Epithelial cell of proximal tubule (primary cell): Measurements from ENCODE around the gene DCTN3. TPM values are rescaled to one million over a fixed set of nuclear protein-coding genes. Genes with fewer than 3 reads are reported as not detected.

Experiments used
- DNase-seq: peaks from one replicate; pipeline ENCODE4 v3.0.0-alpha.2; 2011; ENCODE audit warnings: low read depth
- H3K4me3 ChIP-seq: 2 replicates; pipeline ENCODE4 v1.5.1; 2011; ENCODE audit warnings: low read depth, mild to moderate bottlenecking, low read length
- total RNA-seq: library from RNA; depleted of rRNA; stranded (reverse); fragments of >200 nt; gene quantifications from 2 replicates; pipeline ENCODE4 v1.2.3, GENCODE V29; 2015
- TF ChIP-seq, protein P1 (sequence below): conservative IDR thresholded peaks from 2 replicates; pipeline ENCODE4 v1.5.1; 2012; ENCODE audit warnings: low read depth, mild to moderate bottlenecking, low read length

The DCTN3 gene
- total RNA-seq, 1 donor from 2014 or later, result 90.6 TPM

DNA sequence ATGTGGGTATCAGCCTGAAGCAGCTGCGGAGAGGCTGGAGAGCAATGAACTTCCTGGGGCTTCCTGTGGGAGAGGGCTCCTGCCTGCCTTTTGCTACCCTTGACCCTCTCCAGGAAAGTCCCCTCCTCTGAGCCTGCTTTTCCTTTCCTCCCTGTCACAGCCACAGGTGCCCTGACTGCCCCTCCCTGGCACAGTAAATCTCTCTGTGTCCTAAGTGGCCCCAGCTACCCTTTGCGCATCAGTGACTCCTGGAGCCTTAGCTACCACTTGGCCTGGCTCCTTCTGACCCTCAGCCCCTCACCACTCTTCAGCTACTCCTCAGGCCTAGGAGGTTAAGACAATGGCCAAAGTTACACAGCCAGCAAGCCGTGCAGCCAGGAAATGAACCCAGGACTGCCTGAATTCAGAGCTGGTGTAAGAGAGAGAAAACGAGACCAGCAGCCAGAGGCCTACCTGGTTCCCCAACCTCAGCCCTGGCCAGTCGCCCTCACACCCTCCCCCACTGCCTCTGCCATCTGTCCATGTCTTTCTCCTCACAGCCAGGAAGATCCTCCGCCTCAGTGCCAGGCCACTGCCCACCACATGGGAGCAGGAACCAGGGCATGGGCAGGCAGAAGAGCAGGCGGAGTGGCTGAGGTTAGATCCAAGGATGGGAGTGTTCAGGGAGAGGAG, 49.4 kb downstream of the DCTN3 start:
- DNase-seq, result no peak
- TF ChIP-seq, protein P1, sequence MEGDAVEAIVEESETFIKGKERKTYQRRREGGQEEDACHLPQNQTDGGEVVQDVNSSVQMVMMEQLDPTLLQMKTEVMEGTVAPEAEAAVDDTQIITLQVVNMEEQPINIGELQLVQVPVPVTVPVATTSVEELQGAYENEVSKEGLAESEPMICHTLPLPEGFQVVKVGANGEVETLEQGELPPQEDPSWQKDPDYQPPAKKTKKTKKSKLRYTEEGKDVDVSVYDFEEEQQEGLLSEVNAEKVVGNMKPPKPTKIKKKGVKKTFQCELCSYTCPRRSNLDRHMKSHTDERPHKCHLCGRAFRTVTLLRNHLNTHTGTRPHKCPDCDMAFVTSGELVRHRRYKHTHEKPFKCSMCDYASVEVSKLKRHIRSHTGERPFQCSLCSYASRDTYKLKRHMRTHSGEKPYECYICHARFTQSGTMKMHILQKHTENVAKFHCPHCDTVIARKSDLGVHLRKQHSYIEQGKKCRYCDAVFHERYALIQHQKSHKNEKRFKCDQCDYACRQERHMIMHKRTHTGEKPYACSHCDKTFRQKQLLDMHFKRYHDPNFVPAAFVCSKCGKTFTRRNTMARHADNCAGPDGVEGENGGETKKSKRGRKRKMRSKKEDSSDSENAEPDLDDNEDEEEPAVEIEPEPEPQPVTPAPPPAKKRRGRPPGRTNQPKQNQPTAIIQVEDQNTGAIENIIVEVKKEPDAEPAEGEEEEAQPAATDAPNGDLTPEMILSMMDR, result no peak
- no peak overlapping the region for H3K4me3 ChIP-seq

DNA sequence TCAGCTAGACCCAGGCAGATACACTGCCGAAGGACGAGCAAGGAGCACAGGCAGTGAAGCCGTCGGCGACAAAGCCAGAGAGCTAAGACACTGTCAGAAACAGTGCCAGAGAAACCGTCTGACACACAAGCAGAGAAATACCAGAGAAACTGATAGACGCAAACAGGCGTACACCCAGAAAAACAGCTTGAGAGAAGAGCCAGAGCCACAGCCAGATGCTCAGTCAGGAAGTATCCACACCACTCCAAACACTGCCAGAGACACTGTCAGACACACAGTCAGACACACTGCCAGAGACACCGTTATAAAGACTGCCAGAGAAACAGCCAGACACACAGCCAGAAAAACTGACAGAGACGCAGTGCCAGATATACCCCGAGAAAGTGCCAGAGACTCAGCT, 49.9 kb downstream of the DCTN3 start:
- DNase-seq, result no peak
- H3K4me3 ChIP-seq, result no peak overlapping the region
- TF ChIP-seq, protein P1, result no peak

DNA sequence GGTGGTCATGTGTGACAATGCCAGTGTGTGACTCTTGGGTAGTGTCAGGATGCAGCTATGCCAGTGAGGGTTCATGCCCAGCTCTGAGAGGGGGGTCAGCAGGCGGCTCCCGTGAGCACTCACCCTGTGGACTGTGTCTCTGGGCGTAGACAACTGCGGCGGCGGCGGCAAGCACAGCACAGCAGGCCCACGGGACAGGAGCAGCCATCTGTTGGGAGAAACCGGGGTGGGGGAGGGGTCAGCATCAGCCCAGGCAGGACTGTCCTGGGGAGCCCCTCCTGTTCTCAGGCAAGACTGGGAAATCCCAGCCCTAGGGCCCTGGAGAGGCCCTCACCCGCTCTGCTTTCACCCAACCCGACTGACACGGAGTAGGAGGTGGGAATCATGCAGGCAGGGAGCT, 51.5 kb downstream of the DCTN3 start:
- DNase-seq, result no peak
- no peak overlapping the region for H3K4me3 ChIP-seq
- TF ChIP-seq, protein P1, result no peak

DNA sequence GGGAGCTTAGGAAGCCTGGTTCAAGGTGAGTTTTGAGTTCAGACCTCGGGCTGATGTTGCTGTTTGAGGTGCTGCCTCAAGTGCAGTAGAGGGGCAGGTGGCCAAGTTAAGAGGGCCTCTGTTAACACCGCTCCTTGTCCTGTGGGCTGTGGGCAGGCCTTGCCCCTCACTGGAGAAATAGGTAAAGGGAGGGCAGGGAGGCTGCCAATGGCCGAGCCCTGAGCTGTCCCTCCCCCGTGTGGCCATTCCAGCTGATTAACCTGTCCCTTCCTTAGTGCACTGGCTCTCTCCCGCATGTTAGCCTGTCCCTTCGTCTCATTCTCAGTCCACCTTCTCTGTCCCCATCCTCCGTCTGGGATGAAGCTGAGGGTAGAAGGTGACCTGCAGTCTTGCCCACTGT, 52.2 kb downstream of the DCTN3 start:
- no peak overlapping the region for H3K4me3 ChIP-seq
- DNase-seq, result no peak
- TF ChIP-seq, protein P1, result no peak

DNA sequence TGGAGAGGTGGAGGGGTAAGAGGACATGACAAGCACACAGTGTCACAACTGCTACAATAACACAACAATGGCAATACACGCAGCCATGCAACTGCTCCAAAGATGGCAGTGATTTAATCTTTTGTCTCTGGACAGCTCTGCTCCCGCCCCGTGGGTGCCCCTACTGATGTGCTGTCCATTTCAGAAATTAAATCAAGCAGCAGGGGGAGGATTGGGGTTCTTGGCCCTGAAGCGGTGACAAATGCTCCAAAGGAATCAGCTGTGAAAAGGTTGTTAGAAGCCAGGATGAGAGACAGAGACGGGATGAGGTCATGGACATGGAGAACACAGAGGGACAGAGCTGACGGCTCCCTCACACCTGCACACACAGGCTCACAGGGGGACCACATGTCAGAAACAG, 53.3 kb downstream of the DCTN3 start:
- H3K4me3 ChIP-seq, result no peak overlapping the region
- no peak for DNase-seq
- TF ChIP-seq, protein P1, result no peak

DNA sequence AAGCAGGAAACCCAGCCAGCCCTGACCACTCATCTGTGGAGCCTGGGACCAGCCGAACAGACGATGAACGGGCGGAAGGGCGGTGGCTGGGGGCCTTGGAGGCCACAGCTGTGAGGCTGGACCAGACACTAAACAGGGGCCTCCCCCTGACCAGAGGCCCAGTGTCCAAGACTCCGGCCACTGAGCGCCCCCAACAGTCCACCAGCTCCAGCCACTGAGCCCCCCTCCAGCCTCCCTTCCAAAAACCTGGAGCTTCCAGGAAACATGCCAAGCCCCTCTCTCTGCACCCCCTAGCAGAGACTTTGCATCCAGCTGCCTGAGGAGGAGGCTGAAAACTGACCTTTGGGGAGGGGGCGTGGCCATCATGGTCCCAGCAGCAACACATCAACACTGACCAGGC, 54.0 kb downstream of the DCTN3 start:
- H3K4me3 ChIP-seq, result no peak overlapping the region
- TF ChIP-seq, protein P1, result no peak
- DNase-seq, result no peak

DNA sequence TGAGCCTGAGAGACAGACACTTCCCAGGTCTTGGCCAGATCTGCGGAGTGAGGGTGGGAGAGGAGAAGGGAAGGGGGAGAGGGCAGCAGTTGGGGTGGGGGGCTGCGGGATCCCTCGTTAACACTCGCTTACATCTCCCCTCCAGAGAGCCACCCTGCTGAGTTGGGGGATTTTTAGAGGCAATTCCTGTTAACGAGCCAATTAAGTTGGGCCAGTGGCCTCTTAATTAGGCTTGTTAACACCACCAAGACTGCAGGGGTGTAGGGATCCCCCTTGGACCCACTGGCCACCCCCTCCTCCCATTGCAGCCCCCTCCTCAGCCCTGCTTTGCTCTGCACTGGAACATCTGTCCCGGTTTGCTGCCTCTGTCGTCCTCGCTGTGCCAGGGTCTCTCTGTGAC, 54.4 kb downstream of the DCTN3 start:
- no peak for DNase-seq
- no peak overlapping the region for H3K4me3 ChIP-seq
- TF ChIP-seq, protein P1, result no peak
